GM12873 (cell line): ENCODE measurements around the gene AMER2.

ENCODE experiments used
- CTCF ChIP-seq: IDR thresholded peaks from 2 replicates; pipeline ENCODE4 v1.5.1; 2012; ENCODE audit warnings: low read depth, mild to moderate bottlenecking, moderate library complexity, low read length, control low read depth; ENCODE audit not compliant: insufficient read depth; ENCODE audit errors: missing control alignments

The AMER2 gene

GRCh38 chr13:25181597-25181996, 9.5 kb upstream of the AMER2 start:
- TF ChIP-seq CTCF: no peak

- TF ChIP-seq CTCF: no peak
Measured at GRCh38 chr13:25180775-25181537, 8.9 kb upstream of the AMER2 start.

GRCh38 chr13:25179832-25180774, 8.0 kb upstream of the AMER2 start:
- no peak for TF ChIP-seq CTCF

GRCh38 chr13:25179011-25179410, 6.9 kb upstream of the AMER2 start:
- no peak for TF ChIP-seq CTCF

GRCh38 chr13:25178070-25178469, 6.0 kb upstream of the AMER2 start:
- no peak for TF ChIP-seq CTCF

- no peak for TF ChIP-seq CTCF
Measured at GRCh38 chr13:25177636-25178035, 5.5 kb upstream of the AMER2 start.

GRCh38 chr13:25177012-25177411, 4.9 kb upstream of the AMER2 start:
- no peak for TF ChIP-seq CTCF
